CD4-positive, alpha-beta T cell treated with Interleukin-1 beta for 1 hour (primary cell): Measurements from ENCODE around the gene SEPTIN2.
"Not testable (repeated sequence)": the region's sequence is repeated elsewhere in the genome, so short reads cannot be mapped to it uniquely, and the experiment has no call there.

ENCODE experiments used
- DNase-seq, 2 donors: peaks; one replicate each; pipeline ENCODE4 v3.0.0-alpha.2; 2020 to 2022

Gene SEPTIN2

DNA sequence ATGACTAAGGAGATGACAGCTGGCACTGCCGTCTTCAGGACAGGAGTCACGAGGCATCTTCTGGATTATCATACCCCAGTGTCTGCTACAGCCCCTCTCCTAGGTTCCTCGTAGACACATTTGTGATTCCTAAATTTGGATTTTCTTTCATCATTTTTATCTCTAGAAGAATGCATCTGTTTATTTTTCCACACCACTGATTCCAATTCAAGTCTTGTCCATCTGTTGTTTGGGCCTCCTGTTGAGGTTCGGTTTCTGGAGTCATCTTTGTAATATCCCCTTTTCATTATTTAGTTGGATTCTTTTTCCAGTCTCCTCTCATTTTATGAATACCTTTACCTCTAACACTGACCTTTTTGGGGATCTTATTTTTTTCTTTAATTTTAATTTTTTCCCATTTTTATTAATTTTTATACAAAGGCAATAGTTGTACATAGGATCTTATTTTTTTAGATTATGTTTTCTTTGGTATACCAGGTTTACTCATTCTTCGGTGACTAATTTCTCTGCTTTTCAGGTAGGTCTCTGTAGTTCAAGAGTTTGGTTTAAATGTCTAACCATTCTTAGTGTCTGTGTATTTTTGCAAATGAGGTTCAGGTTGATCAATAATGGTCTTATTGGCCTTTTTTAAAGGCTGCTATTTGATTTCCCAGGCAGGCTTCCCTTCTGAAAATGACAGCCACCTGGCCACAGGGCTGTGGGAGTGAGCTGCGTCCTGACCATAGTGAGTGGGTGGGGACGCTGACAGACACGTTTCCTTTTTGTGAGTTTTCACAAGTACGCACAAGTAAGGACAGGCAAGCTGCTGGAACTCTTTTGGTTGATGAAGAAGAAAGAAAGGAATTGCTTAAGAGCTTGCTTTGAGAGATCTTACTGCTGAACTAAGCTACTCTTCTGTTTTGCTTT is 74.8 kb downstream of the SEPTIN2 start:
- no peak for DNase-seq

DNA sequence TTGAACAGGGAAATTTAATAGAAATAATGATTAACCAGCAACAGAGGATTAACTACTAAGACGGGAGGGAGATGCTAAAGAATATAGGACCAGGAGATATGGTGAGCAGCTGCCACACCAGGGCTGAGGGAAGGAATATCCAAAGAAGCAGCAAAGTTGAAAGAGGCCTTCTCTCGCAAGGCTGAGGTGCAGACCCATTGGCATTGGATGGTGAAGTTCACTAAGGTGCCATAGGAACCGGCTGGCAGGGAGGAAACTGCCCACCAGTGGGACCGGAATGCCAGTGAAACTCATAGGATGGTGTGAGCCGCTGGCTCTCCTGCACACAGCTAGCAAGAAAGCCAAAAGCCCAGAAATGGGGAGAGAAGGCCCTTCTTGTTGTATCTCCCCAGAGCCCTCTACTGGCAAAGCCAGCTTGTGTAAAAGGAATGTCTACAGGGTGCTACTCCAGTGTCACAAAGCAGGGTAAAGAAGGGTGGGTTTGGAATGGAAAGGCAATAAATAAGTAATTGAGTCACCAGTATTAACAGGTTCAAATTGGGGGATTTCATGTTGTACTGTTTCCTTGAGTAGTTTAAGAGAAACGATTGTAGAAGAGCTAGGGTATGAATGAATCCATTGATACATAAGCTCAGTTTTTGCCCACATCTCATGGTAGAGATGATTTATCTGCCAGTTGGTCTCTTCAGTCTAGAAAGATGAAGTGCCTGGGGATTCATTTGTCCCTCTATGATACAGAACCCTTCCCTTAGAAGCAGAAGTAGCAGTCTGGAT is 76.4 kb downstream of the SEPTIN2 start:
- DNase-seq: peak in 1 of 2 donors; percentile 18

DNA sequence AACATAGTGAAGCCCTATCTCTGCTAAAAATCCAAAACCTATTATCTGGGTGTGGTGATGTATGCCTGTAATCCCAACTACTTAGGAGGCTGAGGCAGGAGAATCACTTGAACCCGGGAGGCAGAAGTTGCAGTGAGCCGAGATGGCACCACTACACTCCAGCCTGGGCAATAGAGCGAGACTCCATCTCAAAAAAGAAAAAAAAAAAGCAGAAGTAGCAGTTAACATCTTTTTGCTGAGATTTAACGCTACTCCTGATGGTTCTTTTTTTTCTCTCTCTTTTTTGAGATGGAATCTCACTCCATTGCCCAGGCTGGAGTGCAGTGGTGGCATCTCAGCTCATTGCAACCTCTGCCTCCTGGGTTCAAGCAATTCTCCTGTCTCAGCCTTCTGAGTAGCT is 77.0 kb downstream of the SEPTIN2 start:
- DNase-seq: not testable (repeated sequence)

DNA sequence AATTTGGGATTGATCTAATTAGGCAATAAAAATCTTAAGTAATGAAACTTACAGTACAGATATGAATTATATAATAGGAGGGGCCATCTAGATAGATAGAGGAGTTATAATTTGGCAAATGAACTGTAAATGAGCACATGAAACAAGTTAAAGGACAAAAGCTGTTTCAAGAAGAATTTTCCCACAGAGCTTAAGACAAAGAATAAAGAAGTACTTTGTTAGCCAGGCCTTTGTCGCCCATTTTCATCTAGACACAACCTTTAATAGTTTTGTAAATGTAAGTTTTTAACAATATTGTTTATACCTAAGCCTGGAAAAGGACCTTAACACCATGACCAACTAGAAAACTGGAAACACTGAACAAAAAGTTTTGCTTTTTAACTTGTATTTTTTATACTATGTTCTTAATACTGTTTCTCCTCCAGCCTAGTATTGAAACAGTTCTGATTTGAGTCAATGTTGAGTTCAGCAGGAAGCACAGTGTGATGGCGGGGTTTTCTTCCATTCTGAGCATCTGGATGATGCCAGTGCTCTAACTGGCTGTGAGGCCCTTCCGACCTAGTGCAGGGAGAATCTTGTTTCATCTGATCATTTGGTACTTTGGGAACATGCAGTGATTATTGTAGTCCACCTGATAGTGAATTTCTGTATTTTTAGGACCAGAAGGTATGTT is 77.9 kb downstream of the SEPTIN2 start:
- DNase-seq: no peak

DNA sequence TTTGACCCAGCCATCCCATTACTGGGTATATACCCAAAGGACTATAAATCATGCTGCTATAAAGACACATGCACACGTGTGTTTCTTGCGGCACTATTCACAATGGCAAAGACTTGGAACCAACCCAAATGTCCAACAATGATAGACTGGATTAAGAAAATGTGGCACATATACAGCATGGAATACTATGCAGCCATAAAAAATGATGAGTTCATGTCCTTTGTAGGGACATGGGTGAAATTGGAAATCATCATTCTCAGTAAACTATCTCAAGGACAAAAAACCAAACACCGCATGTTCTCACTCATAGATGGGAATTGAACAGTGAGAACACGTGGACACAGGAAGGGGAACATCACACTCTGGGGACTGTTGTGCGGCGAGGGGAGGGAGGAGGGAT is 81.1 kb downstream of the SEPTIN2 start:
- not testable (repeated sequence) for DNase-seq

DNA sequence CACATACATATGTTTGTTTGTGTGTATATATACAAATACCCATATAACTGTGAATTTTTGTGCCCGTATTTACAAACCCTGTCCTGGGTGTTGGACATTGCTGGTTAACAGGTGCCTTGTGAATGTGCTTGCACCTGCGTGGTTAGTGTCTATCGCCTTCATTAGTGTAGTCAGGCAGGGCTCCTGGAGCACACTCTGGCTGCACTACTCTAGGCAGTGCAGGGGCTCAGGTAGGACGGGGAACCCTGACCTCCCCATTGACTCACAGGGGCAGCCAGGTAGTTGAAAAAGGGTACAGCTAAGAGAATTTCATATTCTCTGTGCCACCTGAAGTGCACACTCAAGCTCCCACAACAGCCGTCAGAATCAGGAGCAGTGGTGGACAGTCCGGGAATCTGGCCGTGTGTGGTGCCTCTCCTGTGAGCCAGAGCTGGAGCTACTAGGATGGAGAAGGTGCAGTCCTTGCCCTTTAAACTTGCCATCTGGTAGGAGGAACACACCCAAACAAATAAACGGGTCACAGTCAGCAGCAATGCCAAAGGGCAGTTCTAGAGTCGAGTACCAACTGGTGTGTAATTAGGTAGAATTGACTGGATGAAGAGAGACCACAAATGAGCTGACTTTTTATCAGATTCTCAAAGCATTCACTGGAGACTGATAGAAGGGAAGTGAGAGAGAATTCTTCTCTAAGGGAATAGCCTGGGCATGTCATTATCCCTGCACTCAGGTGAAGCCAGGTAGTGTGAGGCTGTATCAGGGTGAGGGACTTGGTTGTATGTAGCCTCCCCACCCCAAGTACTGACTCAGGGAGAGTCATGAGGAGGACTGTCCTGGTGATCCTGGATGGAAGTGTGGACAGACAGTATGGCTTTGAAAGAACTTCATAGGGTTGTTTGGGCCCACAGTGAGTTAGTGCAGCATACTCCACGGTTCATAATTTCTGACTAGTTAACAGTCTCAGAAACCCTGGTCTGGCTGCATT is 84.5 kb downstream of the SEPTIN2 start:
- DNase-seq: no peak
